DMS53 (cell line): ENCODE measurements around the gene CMBL.
A peak's percentile ranks its signal among the peaks of the same experiment; 100 is the strongest.
"Not testable (repeated sequence)": the region's sequence is repeated elsewhere in the genome, so short reads cannot be mapped to it uniquely, and the experiment has no call there.

ENCODE experiments used
- DNase-seq: peaks from one replicate; lab custom pipeline; 2025; lab: John Stamatoyannopoulos, UW

CMBL gene

GRCh38 chr5:10307206-10308148 lies at the start of gene CMBL:
CMBL (minus strand) TSS chr5:10307902; CDS start chr5:10290762, 17,140 bp downstream.
- DNase-seq, result peak; percentile 89

- peak; percentile 71 for DNase-seq
These were observed 47.6 kb upstream of the CMBL start for GRCh38 chr5:10355071-10355889.

GRCh38 chr5:10354048-10354872 lies 46.6 kb upstream of the CMBL start:
- peak; percentile 77 for DNase-seq

- DNase-seq, result peak; percentile 100
These were observed 45.7 kb upstream of the CMBL start, which contains the start of gene MARCHF6 for GRCh38 chr5:10353241-10354047. MARCHF6 (plus strand) TSS chr5:10353695; CDS start chr5:10353899, 204 bp downstream.

- peak; percentile 88 for DNase-seq
These were observed 44.9 kb upstream of the CMBL start for GRCh38 chr5:10352430-10353240.

GRCh38 chr5:10351919-10352318 lies 44.2 kb upstream of the CMBL start:
- DNase-seq, result no peak

GRCh38 chr5:10351199-10351905 lies 43.6 kb upstream of the CMBL start:
- no peak for DNase-seq

- DNase-seq, result no peak
These were observed 40.6 kb upstream of the CMBL start for GRCh38 chr5:10348258-10348657.

GRCh38 chr5:10344461-10345106 lies 36.9 kb upstream of the CMBL start:
- DNase-seq, result not testable (repeated sequence)

GRCh38 chr5:10343486-10343885 lies 35.8 kb upstream of the CMBL start:
- DNase-seq, result no peak

GRCh38 chr5:10339958-10340357 lies 32.3 kb upstream of the CMBL start:
- no peak for DNase-seq

- no peak for DNase-seq
These were observed 31.5 kb upstream of the CMBL start for GRCh38 chr5:10339058-10339811.

- DNase-seq, result no peak
These were observed 31.0 kb upstream of the CMBL start for GRCh38 chr5:10338686-10339057.

GRCh38 chr5:10337986-10338385 lies 30.3 kb upstream of the CMBL start:
- no peak for DNase-seq

GRCh38 chr5:10337107-10337506 lies 29.4 kb upstream of the CMBL start:
- no peak for DNase-seq

GRCh38 chr5:10335711-10336470 lies 28.2 kb upstream of the CMBL start:
- no peak for DNase-seq

GRCh38 chr5:10334831-10335230 lies 27.1 kb upstream of the CMBL start:
- peak; percentile 61 for DNase-seq
